HCT116 (cell line): ENCODE measurements around the gene PTPRF. TPM values are rescaled to one million over a fixed set of nuclear protein-coding genes. Genes with fewer than 3 reads are reported as not detected.
"Not testable (repeated sequence)": the region's sequence is repeated elsewhere in the genome, so short reads cannot be mapped to it uniquely, and the experiment has no call there.

ENCODE experiments used
- ATAC-seq: fragments of 200-7000 bp; cut with Tn5 transposase; 2 replicates; pipeline ENCODE4 v1.9.1; 2020; ENCODE audit warnings: mild to moderate bottlenecking, moderate library complexity
- BruUV-seq: library from RNA; stranded (reverse); fragments of 400-500 nt; replicated peaks from 2 replicates; lab custom pipeline; 2021; lab: Mats Ljungman, UMichigan
- CTCF ChIA-PET: fragments of 300-600 bp; sonication (Branson Sonifier 250); formaldehyde crosslinking; loops from one replicate; lab custom pipeline; 2021; ENCODE audit warnings: antibody characterized with exemption; lab: Charles Lee
- POLR2A ChIA-PET: fragments of 300-600, 350-600 bp; sonication (Branson Sonifier 250); formaldehyde crosslinking; loops from one replicate; lab custom pipeline; 2021; ENCODE audit warnings: antibody characterized with exemption; lab: Charles Lee
- RAD21 ChIA-PET, 2 experiments: fragments of 300-600 bp; sonication (Branson Sonifier 250); formaldehyde crosslinking; loops; one replicate each; lab custom pipeline; 2023; ENCODE audit warnings: low total read pairs in 2 of 2; ENCODE audit not compliant: uncharacterized antibody in 2 of 2, unreplicated experiment in 2 of 2, low non-redundant PET in 1 of 2; lab: Charles Lee
- DNase-seq: peaks from one replicate; pipeline ENCODE4 v3.0.0-alpha.2; 2010; ENCODE audit warnings: low read depth, low spot score
- H2AFZ ChIP-seq: fragments of 200-600 bp; shearing (Covaris generic), sonication (generic); 2 replicates; pipeline ENCODE4 v1.6.1; 2017; ENCODE audit warnings: low read depth, mixed run types, mixed read lengths, antibody characterized with exemption, low read length; ENCODE audit not compliant: poor library complexity, severe bottlenecking
- H3K27ac ChIP-seq: 2 replicates; pipeline ENCODE4 v1.5.1; 2012; ENCODE audit warnings: low read depth, low read length
- H3K27me3 ChIP-seq: fragments of 200-600 bp; sonication (generic); 2 replicates; pipeline ENCODE4 v1.6.1; 2016; ENCODE audit warnings: mixed run types, low read length, mixed read lengths; ENCODE audit not compliant: insufficient read depth
- H3K36me3 ChIP-seq, 2 experiments: fragments of 200-500 bp in 1 of 2; fragments of 200-600 bp in 1 of 2; sonication (Bioruptor generic) in 1 of 2; sonication (generic) in 1 of 2; 2 replicates each; pipeline versions ENCODE4 v1.5.1 to v1.6.1; 2014 to 2016; ENCODE audit warnings: low read length in 2 of 2, inconsistent platforms in 1 of 2, mixed read lengths in 1 of 2, mixed run types in 1 of 2; ENCODE audit not compliant: insufficient read depth in 2 of 2, control insufficient read depth in 1 of 2
- H3K4me1 ChIP-seq, 2 experiments: fragments of 200-600 bp in 1 of 2; sonication (generic) in 1 of 2; 2 replicates each; pipeline versions ENCODE4 v1.5.1 to v1.6.1; 2012 to 2017; ENCODE audit warnings: low read length in 2 of 2, inconsistent platforms in 1 of 2, mild to moderate bottlenecking in 1 of 2, mixed read lengths in 1 of 2, mixed run types in 1 of 2, moderate library complexity in 1 of 2; ENCODE audit not compliant: insufficient read depth in 2 of 2, control insufficient read depth in 1 of 2
- H3K4me2 ChIP-seq: fragments of 200-600 bp; sonication (generic); 2 replicates; pipeline ENCODE4 v1.6.1; 2017; ENCODE audit warnings: mixed run types, low read length, mixed read lengths
- H3K4me3 ChIP-seq, 2 experiments: fragments of 200-600 bp in 1 of 2; sonication (generic) in 1 of 2; replicated peaks in 1 of 2; 2 replicates each; pipeline ENCODE4 v1.5.1; 2011 to 2016; ENCODE audit warnings: low read length in 2 of 2, control low read depth in 1 of 2, low read depth in 1 of 2, mild to moderate bottlenecking in 1 of 2, mixed read lengths in 1 of 2, mixed run types in 1 of 2
- H3K79me2 ChIP-seq: fragments of 200-600 bp; sonication (generic); 2 replicates; pipeline ENCODE4 v1.6.1; 2017; ENCODE audit warnings: mild to moderate bottlenecking, mixed run types, low read length, moderate library complexity, mixed read lengths; ENCODE audit not compliant: insufficient read depth
- H3K9ac ChIP-seq: fragments of 200-600 bp; sonication (generic); 2 replicates; pipeline ENCODE4 v1.6.1; 2016; ENCODE audit warnings: low read length, mixed read lengths
- H3K9me2 ChIP-seq: fragments of 200-600 bp; sonication (generic), shearing (Covaris generic); 2 replicates; pipeline ENCODE4 v1.6.1; 2017; ENCODE audit warnings: mixed run types, mild to moderate bottlenecking, moderate library complexity; ENCODE audit not compliant: insufficient read depth
- H3K9me3 ChIP-seq, 2 experiments: fragments of 200-500 bp in 1 of 2; fragments of 200-600 bp in 1 of 2; sonication (Bioruptor generic) in 1 of 2; sonication (generic) in 1 of 2; 2 replicates each; pipeline ENCODE4 v1.6.1; 2014 to 2017; ENCODE audit warnings: low read length in 2 of 2, mixed read lengths in 2 of 2, inconsistent platforms in 1 of 2, low read depth in 1 of 2, mild to moderate bottlenecking in 1 of 2, mixed run types in 1 of 2, moderate library complexity in 1 of 2; ENCODE audit not compliant: control insufficient read depth in 1 of 2, insufficient read depth in 1 of 2
- H4K20me1 ChIP-seq: fragments of 200-600 bp; sonication (generic), shearing (Covaris generic); 2 replicates; pipeline ENCODE4 v1.6.1; 2017; ENCODE audit warnings: mixed run types, mild to moderate bottlenecking, moderate library complexity; ENCODE audit not compliant: insufficient read depth
- CBX3 ChIP-seq: IDR thresholded peaks from 2 replicates; pipeline ENCODE4 v1.6.1; 2012; ENCODE audit warnings: low read depth
- ELF1 ChIP-seq: IDR thresholded peaks from 2 replicates; pipeline ENCODE4 v1.6.1; 2012; ENCODE audit warnings: low read depth, borderline replicate concordance
- EZH2phosphoT487 ChIP-seq: fragments of 200-600 bp; IDR thresholded peaks from 2 replicates; pipeline ENCODE4 v1.6.1; 2018; ENCODE audit warnings: antibody characterized with exemption, borderline replicate concordance
- FOSL1 ChIP-seq: IDR thresholded peaks from 2 replicates; pipeline ENCODE4 v1.6.1; 2012; ENCODE audit warnings: low read depth
- JUND ChIP-seq: IDR thresholded peaks from 2 replicates; pipeline ENCODE4 v1.6.1; 2012
- RAD21 ChIP-seq: IDR thresholded peaks from 2 replicates; pipeline ENCODE4 v1.6.1; 2012; ENCODE audit warnings: low read depth, mild to moderate bottlenecking
- SIN3A ChIP-seq: IDR thresholded peaks from 2 replicates; pipeline ENCODE4 v1.6.1; 2012; ENCODE audit warnings: low read depth
- SP1 ChIP-seq: IDR thresholded peaks from 2 replicates; pipeline ENCODE4 v1.6.1; 2012; ENCODE audit warnings: low read depth
- TCF7L2 ChIP-seq: IDR thresholded peaks from 2 replicates; pipeline ENCODE4 v1.7.0; 2011; ENCODE audit warnings: borderline replicate concordance, inconsistent platforms; ENCODE audit not compliant: insufficient read depth, insufficient read length; ENCODE audit errors: extremely low read depth
- YY1 ChIP-seq: IDR thresholded peaks from 2 replicates; pipeline ENCODE4 v1.6.1; 2011; ENCODE audit warnings: low read length, low read depth, moderate library complexity, mild to moderate bottlenecking; ENCODE audit not compliant: insufficient replicate concordance; ENCODE audit errors: extremely low read depth
- ZFX ChIP-seq: fragments of 450-650 bp; IDR thresholded peaks from 2 replicates; pipeline ENCODE4 v1.6.1; 2017
- ZNF274 ChIP-seq: fragments of 200-500 bp; sonication (Bioruptor generic); IDR thresholded peaks from 2 replicates; pipeline ENCODE4 v1.6.1; 2014; ENCODE audit warnings: mild to moderate bottlenecking, low read depth, low read length, inconsistent platforms
- intact Hi-C: fragments of 100-400 bp; cut with micrococcal nuclease; formaldehyde crosslinking; loops from 2 replicates; pipeline ENCODE4 v1.10.0; 2022
- total RNA-seq: library from RNA; stranded (reverse); gene quantifications from one replicate; pipeline ENCODE4 v1.2.1, GENCODE V29; 2021; ENCODE audit not compliant: unreplicated experiment
- TF ChIP-seq, protein P1 (sequence below): IDR thresholded peaks from 2 replicates; pipeline ENCODE4 v1.6.1; 2012
- TF ChIP-seq, protein P2 (sequence below), 3 experiments: fragments of 200-600 bp in 1 of 3; sonication (generic) in 1 of 3; IDR thresholded peaks in 2 of 3; conservative IDR thresholded peaks in 1 of 3; 2 replicates each; pipeline ENCODE4 v1.5.1; 2012 to 2017; ENCODE audit warnings: low read depth in 2 of 3, low read length in 2 of 3, antibody characterized with exemption in 1 of 3, borderline replicate concordance in 1 of 3, control low read depth in 1 of 3, mild to moderate bottlenecking in 1 of 3, mixed read lengths in 1 of 3, mixed run types in 1 of 3, moderate library complexity in 1 of 3; ENCODE audit not compliant: insufficient read depth in 1 of 3

Gene PTPRF
- total RNA-seq, 1 experiment from 2014 or later, result 224 TPM

DNA sequence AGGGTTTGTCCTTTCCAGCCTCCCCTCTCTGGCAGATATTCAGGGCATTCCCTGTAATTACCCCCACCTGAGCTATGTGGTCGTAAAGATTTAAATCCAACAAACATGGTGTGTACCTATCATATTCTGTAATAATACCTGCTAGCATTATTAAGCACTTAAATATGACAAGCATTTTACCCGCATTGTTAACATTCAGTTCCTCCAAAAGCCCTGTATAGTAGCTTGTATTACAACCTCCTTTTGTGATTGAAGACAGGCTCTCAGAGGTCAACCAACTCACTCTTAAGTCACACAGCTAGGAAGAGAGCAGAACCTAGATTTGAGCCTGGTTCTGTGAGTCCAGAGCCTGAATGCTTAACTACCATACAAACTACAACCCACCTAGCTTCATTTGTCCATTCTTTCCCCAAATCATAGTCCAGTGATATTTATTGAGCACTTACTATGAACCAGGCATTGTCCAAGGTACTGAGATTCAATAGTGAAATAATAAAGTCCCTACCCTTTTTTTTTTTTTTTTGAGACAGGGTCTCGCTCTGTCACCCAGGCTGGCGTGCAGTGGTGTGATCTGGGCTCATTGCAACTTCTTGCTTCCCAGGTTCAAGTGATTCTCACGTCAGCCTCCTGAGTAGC is 105.4 kb downstream of the PTPRF start (continued):
- TF ChIP-seq FOSL1 (no peak), JUND (no peak)

DNA sequence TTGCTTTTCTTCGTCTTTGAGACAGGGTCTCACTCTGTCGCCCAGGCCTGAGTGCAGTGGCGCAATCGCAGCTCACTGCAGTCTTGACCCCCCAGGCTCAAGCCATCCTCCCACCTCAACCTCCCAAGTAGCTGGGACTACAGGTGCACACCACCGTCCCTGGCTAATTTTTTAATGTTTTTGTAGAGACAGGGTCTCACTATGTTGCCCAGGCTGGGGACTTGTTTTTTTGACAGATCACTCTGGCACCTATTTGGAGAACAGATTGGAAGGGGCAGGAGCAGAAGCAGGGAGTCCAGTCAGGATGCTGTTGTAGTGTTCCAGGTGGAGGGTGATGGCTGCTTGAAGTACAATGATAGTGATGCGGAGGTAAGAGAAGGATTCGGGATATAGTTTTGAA is 106.6 kb downstream of the PTPRF start:
- no TSS peak for BruUV-seq
- Histone ChIP-seq H3K27ac (no peak overlapping the region), H3K79me2 (no peaks in the 10 kb centered on the region), H4K20me1 (no peaks in the 10 kb centered on the region), H3K4me1 (peaks cover 9 to 34% of the 10 kb centered on the region in 2 experiments), H2AFZ (no peak overlapping the region), H3K36me3 (no peaks in the 10 kb centered on the region), H3K9me3 (no peaks in the 10 kb centered on the region), H3K4me3 (no peak overlapping the region), H3K9ac (no peak overlapping the region), H3K9me2 (no peaks in the 10 kb centered on the region), H3K27me3 (no peaks in the 10 kb centered on the region), H3K4me2 (no peak overlapping the region)
- ChIA-PET RAD21 (no interaction called here), POLR2A (interaction anchor here (3.8 kb wide), 1 partner anchor 13 kb away, joined by 22 read pairs; the partner anchor contains the start of gene KDM4A), CTCF (no interaction called here)
- no peak for ATAC-seq
- no peak for DNase-seq
- no peak for TF ChIP-seq YY1
- no peak for TF ChIP-seq FOSL1
- TF ChIP-seq ZNF274, result no peak
- TF ChIP-seq SP1, result no peak
- TF ChIP-seq, protein P1, sequence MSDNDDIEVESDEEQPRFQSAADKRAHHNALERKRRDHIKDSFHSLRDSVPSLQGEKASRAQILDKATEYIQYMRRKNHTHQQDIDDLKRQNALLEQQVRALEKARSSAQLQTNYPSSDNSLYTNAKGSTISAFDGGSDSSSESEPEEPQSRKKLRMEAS, result no peak
- no peak for TF ChIP-seq RAD21
- TF ChIP-seq EZH2phosphoT487, result no peak
- TF ChIP-seq CBX3, result no peak
- no peak for TF ChIP-seq JUND
- no peak for TF ChIP-seq TCF7L2
- TF ChIP-seq ZFX, result no peak
- no peak for TF ChIP-seq SIN3A
- TF ChIP-seq, protein P2, sequence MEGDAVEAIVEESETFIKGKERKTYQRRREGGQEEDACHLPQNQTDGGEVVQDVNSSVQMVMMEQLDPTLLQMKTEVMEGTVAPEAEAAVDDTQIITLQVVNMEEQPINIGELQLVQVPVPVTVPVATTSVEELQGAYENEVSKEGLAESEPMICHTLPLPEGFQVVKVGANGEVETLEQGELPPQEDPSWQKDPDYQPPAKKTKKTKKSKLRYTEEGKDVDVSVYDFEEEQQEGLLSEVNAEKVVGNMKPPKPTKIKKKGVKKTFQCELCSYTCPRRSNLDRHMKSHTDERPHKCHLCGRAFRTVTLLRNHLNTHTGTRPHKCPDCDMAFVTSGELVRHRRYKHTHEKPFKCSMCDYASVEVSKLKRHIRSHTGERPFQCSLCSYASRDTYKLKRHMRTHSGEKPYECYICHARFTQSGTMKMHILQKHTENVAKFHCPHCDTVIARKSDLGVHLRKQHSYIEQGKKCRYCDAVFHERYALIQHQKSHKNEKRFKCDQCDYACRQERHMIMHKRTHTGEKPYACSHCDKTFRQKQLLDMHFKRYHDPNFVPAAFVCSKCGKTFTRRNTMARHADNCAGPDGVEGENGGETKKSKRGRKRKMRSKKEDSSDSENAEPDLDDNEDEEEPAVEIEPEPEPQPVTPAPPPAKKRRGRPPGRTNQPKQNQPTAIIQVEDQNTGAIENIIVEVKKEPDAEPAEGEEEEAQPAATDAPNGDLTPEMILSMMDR (IDR thresholded peaks at IDR 0.05 in 2 of 3, conservative IDR thresholded peaks at IDR 0.05 in 1 of 3; ENCODE audit: borderline replicate concordance in 1 of 3, insufficient read depth in 1 of 3, low read depth in 2 of 3, low read length in 2 of 3), result no peak
- TF ChIP-seq ELF1, result no peak
- intact Hi-C loops, result no loop called here

DNA sequence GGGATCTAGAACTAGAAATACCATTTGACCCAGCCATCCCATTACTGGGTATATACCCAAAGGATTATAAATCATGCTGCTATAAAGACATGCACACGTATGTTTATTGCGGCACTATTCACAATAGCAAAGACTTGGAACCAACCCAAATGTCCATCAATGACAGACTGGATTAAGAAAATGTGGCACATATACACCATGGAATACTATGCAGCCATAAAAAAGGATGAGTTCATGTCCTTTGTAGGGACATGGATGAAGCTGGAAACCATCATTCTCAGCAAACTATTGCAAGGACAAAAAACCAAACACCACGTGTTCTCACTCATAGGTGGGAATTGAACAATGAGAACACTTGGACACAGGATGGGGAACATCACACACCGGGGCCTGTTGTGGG is 107.7 kb downstream of the PTPRF start:
- H3K9ac ChIP-seq, H3K27ac ChIP-seq, H3K36me3 ChIP-seq, H3K27me3 ChIP-seq, intact Hi-C loops, CTCF ChIA-PET, RAD21 ChIA-PET, BruUV-seq, DNase-seq, POLR2A ChIA-PET, H3K79me2 ChIP-seq, H4K20me1 ChIP-seq, ATAC-seq, H3K4me2 ChIP-seq, H3K9me2 ChIP-seq, H3K4me3 ChIP-seq, H2AFZ ChIP-seq, H3K9me3 ChIP-seq: not testable (repeated sequence)
- H3K4me1 ChIP-seq, result peaks cover 11 to 46% of the 10 kb centered on the region in 2 experiments
